Neural cell (in vitro differentiated cells): Measurements from ENCODE around the gene TSSC4. TPM values are rescaled to one million over a fixed set of nuclear protein-coding genes. Genes with fewer than 3 reads are reported as not detected.

ENCODE experiments used
- H2AFZ ChIP-seq: fragments of 200-600, 300-800 bp; sonication (generic), shearing (Covaris generic); 2 replicates; pipeline ENCODE4 v1.6.0; 2014; ENCODE audit warnings: low read depth, mild to moderate bottlenecking, antibody characterized with exemption, low read length, moderate library complexity
- H3F3A ChIP-seq: fragments of 200-600 bp; shearing (Covaris generic); 2 replicates; pipeline ENCODE4 v1.6.1; 2016; ENCODE audit warnings: mild to moderate bottlenecking, moderate library complexity, mixed read lengths, antibody characterized with exemption, low read length; ENCODE audit not compliant: insufficient read depth, poor library complexity, severe bottlenecking
- H3K27ac ChIP-seq: fragments of 200-600, 300-800 bp; sonication (generic), shearing (Covaris generic); 2 replicates; pipeline ENCODE4 v1.5.1; 2014; ENCODE audit warnings: mild to moderate bottlenecking, low read length, moderate library complexity
- H3K27me3 ChIP-seq: fragments of 300-800, 200-600 bp; sonication (generic), shearing (Covaris generic); 2 replicates; pipeline ENCODE4 v1.6.0; 2014; ENCODE audit warnings: mild to moderate bottlenecking, low read depth, low read length, moderate library complexity; ENCODE audit not compliant: insufficient read depth
- H3K36me3 ChIP-seq: fragments of 300-800, 200-600 bp; sonication (generic), shearing (Covaris generic); 2 replicates; pipeline ENCODE4 v1.5.1; 2014; ENCODE audit warnings: mild to moderate bottlenecking, antibody characterized with exemption, low read length, moderate library complexity; ENCODE audit not compliant: insufficient read depth
- H3K4me2 ChIP-seq: fragments of 300-800, 200-600 bp; sonication (generic), shearing (Covaris generic); 2 replicates; pipeline ENCODE4 v1.6.0; 2014; ENCODE audit warnings: mild to moderate bottlenecking, low read length
- H3K4me3 ChIP-seq: fragments of 300-800, 200-600 bp; sonication (generic), shearing (Covaris generic); 2 replicates; pipeline ENCODE4 v1.5.1; 2014; ENCODE audit warnings: mild to moderate bottlenecking, low read length, moderate library complexity
- H3K79me2 ChIP-seq: fragments of 200-600 bp; shearing (Covaris generic); replicated peaks from 2 replicates; pipeline ENCODE4 v1.6.0; 2014; ENCODE audit warnings: mild to moderate bottlenecking, low read length, moderate library complexity; ENCODE audit not compliant: insufficient read depth
- H3K9ac ChIP-seq: fragments of 300-800, 200-600 bp; sonication (generic), shearing (Covaris generic); 2 replicates; pipeline ENCODE4 v1.6.1; 2016; ENCODE audit warnings: mild to moderate bottlenecking, low read length, mixed read lengths
- H3K9me2 ChIP-seq: fragments of 200-600 bp; shearing (Covaris generic); 2 replicates; pipeline ENCODE4 v1.6.1; 2016; ENCODE audit warnings: mild to moderate bottlenecking, low read length, mixed read lengths; ENCODE audit not compliant: insufficient read depth
- H3K9me3 ChIP-seq: fragments of 200-600, 300-800 bp; sonication (generic), shearing (Covaris generic); 2 replicates; pipeline ENCODE4 v1.6.1; 2016; ENCODE audit warnings: mild to moderate bottlenecking, mixed run types, low read length, moderate library complexity, mixed read lengths
- H4K20me1 ChIP-seq: fragments of 200-600 bp; shearing (Covaris generic); 2 replicates; pipeline ENCODE4 v1.6.1; 2016; ENCODE audit warnings: mild to moderate bottlenecking, mixed run types; ENCODE audit not compliant: insufficient read depth
- CTCF ChIP-seq: fragments of 450-650 bp; IDR thresholded peaks from 2 replicates; pipeline ENCODE4 v1.5.1; 2014; ENCODE audit warnings: antibody characterized with exemption, mild to moderate bottlenecking, moderate library complexity; ENCODE audit not compliant: poor library complexity, severe bottlenecking
- EP300 ChIP-seq: fragments of 450-650 bp; conservative IDR thresholded peaks from 2 replicates; pipeline ENCODE4 v1.6.1; 2014; ENCODE audit warnings: antibody characterized with exemption, mild to moderate bottlenecking, moderate library complexity; ENCODE audit not compliant: poor library complexity, severe bottlenecking
- EZH2 ChIP-seq: fragments of 200-600, 300-800 bp; shearing (Covaris generic), sonication (generic); IDR thresholded peaks from 2 replicates; pipeline ENCODE4 v1.6.1; 2014; ENCODE audit warnings: antibody characterized with exemption, low read length, borderline replicate concordance, mild to moderate bottlenecking; ENCODE audit not compliant: insufficient read depth, poor library complexity, severe bottlenecking
- MXI1 ChIP-seq: fragments of 450-650 bp; conservative IDR thresholded peaks from 2 replicates; pipeline ENCODE4 v1.6.1; 2014; ENCODE audit warnings: antibody characterized with exemption, mild to moderate bottlenecking; ENCODE audit not compliant: poor library complexity, severe bottlenecking
- POLR2AphosphoS5 ChIP-seq: IDR thresholded peaks from 2 replicates; pipeline ENCODE4 v1.6.1; 2012
- RAD21 ChIP-seq: fragments of 450-650 bp; conservative IDR thresholded peaks from 2 replicates; pipeline ENCODE4 v1.6.1; 2014; ENCODE audit warnings: antibody characterized with exemption, mild to moderate bottlenecking, moderate library complexity
- REST ChIP-seq: IDR thresholded peaks from 2 replicates; pipeline ENCODE4 v1.6.1; 2012; ENCODE audit warnings: borderline replicate concordance
- SMC3 ChIP-seq: fragments of 450-650 bp; conservative IDR thresholded peaks from 2 replicates; pipeline ENCODE4 v1.6.1; 2014; ENCODE audit warnings: antibody characterized with exemption, mild to moderate bottlenecking, moderate library complexity; ENCODE audit not compliant: poor library complexity
- TAF1 ChIP-seq: IDR thresholded peaks from 2 replicates; pipeline ENCODE4 v1.6.1; 2012; ENCODE audit warnings: low read depth
- polyA plus RNA-seq: library from polyadenylated mRNA; depleted of rRNA; stranded (reverse); fragments of >200 nt; gene quantifications from 2 replicates; pipeline ENCODE4 v1.2.3, GENCODE V29; 2014

Gene TSSC4
- polyA plus RNA-seq, 1 donor from 2014 or later, result 54.3 TPM

- Histone ChIP-seq H4K20me1 (no peaks in the 10 kb centered on the region), H3K79me2 (no peaks in the 10 kb centered on the region), H3K9ac (no peak overlapping the region), H3K4me3 (no peak overlapping the region), H3K9me3 (no peaks in the 10 kb centered on the region), H3K27me3 (no peaks in the 10 kb centered on the region), H3K4me2 (no peak overlapping the region), H3K27ac (no peak overlapping the region), H3K9me2 (no peaks in the 10 kb centered on the region), H2AFZ (no peak overlapping the region), H3F3A (no peaks in the 10 kb centered on the region), H3K36me3 (no peaks in the 10 kb centered on the region)
- TF ChIP-seq SMC3 (no peak), EZH2 (no peak), POLR2AphosphoS5 (no peak), EP300 (no peak), CTCF (no peak), REST (no peak), TAF1 (no peak), MXI1 (no peak), RAD21 (no peak)
Observed at GRCh38 chr11:2412323-2412722, 11.8 kb downstream of the TSSC4 start.

- no peaks in the 10 kb centered on the region for H4K20me1 ChIP-seq
- no peaks in the 10 kb centered on the region for H3K27me3 ChIP-seq
- H3F3A ChIP-seq, result no peaks in the 10 kb centered on the region
- H3K4me2 ChIP-seq, result no peak overlapping the region
- H2AFZ ChIP-seq, result no peak overlapping the region
- H3K36me3 ChIP-seq, result no peaks in the 10 kb centered on the region
- no peak overlapping the region for H3K4me3 ChIP-seq
- H3K9me3 ChIP-seq, result no peaks in the 10 kb centered on the region
- no peak for TF ChIP-seq RAD21
- H3K79me2 ChIP-seq, result no peaks in the 10 kb centered on the region
- H3K9ac ChIP-seq, result no peak overlapping the region
- H3K9me2 ChIP-seq, result no peaks in the 10 kb centered on the region
- H3K27ac ChIP-seq, result no peak overlapping the region
Observed at GRCh38 chr11:2413742-2414579, 13.4 kb downstream of the TSSC4 start.

- H4K20me1 ChIP-seq, result no peaks in the 10 kb centered on the region
Observed at GRCh38 chr11:2414616-2415015, 14.1 kb downstream of the TSSC4 start.

More at GRCh38 chr11:2414616-2415015, 14.1 kb downstream of the TSSC4 start:
- Histone ChIP-seq H3K9me2 (no peaks in the 10 kb centered on the region), H3K4me2 (no peak overlapping the region), H3K9ac (no peak overlapping the region), H2AFZ (no peak overlapping the region), H3K27me3 (no peaks in the 10 kb centered on the region), H3K36me3 (no peaks in the 10 kb centered on the region), H3K9me3 (no peaks in the 10 kb centered on the region), H3F3A (no peaks in the 10 kb centered on the region), H3K27ac (no peak overlapping the region), H3K79me2 (no peaks in the 10 kb centered on the region), H3K4me3 (no peak overlapping the region)
- no peak for TF ChIP-seq EZH2
- no peak for TF ChIP-seq RAD21
